ENCODE measurements around the gene MISP3. TPM values are rescaled to one million over a fixed set of nuclear protein-coding genes. Genes with fewer than 3 reads are reported as not detected.

MISP3 gene
- total and polyA plus RNA-seq, 9 of the 15 experiments (the other 6 are each of a cell fraction or from before 2014, with no cell fraction given), result 0.25 to 5.6 (median 1.6) TPM

GRCh38 chr19:14080887-14081796, 8.6 kb downstream of the MISP3 start (continued):
- no peak for TF ChIP-seq RERE (CRISPR knock-in tag; IDR thresholded peaks at IDR 0.05; ENCODE audit: borderline replicate concordance)
- TF ChIP-seq ZNF277 (CRISPR knock-in tag; IDR thresholded peaks at IDR 0.05; ENCODE audit: borderline replicate concordance), result no peak
- no peak for TF ChIP-seq ZC3H8 (IDR thresholded peaks at IDR 0.05)
- peak; percentile 100 for TF ChIP-seq NR2C1 (IDR thresholded peaks at IDR 0.05)
- TF ChIP-seq NR2C1 (tag; IDR thresholded peaks at IDR 0.05), result peak; percentile 100
- TF ChIP-seq GTF2A2 (tag; IDR thresholded peaks at IDR 0.05), result no peak
- no peak for TF ChIP-seq ZNF23 (CRISPR knock-in tag; IDR thresholded peaks at IDR 0.05)
- TF ChIP-seq ADNP (tag; IDR thresholded peaks at IDR 0.05), result no peak
- TF ChIP-seq PHF8 (IDR thresholded peaks at IDR 0.05; ENCODE audit: borderline replicate concordance, low read length), result peak; percentile 82; the same call in 1 of the 2 replicates
- no peak for TF ChIP-seq FOXO4 (CRISPR knock-in tag; IDR thresholded peaks at IDR 0.05)
- TF ChIP-seq ATF6 (CRISPR knock-in tag; IDR thresholded peaks at IDR 0.05), result no peak
- TF ChIP-seq BRCA1 (IDR thresholded peaks at IDR 0.05), result no peak
- TF ChIP-seq BRCA1 (CRISPR knock-in tag; IDR thresholded peaks at IDR 0.05), result no peak
- no peak for TF ChIP-seq KLF6 (CRISPR knock-in tag; IDR thresholded peaks at IDR 0.05; ENCODE audit: borderline replicate concordance)
- TF ChIP-seq, protein P1, sequence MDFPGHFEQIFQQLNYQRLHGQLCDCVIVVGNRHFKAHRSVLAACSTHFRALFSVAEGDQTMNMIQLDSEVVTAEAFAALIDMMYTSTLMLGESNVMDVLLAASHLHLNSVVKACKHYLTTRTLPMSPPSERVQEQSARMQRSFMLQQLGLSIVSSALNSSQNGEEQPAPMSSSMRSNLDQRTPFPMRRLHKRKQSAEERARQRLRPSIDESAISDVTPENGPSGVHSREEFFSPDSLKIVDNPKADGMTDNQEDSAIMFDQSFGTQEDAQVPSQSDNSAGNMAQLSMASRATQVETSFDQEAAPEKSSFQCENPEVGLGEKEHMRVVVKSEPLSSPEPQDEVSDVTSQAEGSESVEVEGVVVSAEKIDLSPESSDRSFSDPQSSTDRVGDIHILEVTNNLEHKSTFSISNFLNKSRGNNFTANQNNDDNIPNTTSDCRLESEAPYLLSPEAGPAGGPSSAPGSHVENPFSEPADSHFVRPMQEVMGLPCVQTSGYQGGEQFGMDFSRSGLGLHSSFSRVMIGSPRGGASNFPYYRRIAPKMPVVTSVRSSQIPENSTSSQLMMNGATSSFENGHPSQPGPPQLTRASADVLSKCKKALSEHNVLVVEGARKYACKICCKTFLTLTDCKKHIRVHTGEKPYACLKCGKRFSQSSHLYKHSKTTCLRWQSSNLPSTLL (IDR thresholded peaks at IDR 0.05), result no peak
